ENCODE measurements around the gene PTPRZ1.

The PTPRZ1 gene

DNA sequence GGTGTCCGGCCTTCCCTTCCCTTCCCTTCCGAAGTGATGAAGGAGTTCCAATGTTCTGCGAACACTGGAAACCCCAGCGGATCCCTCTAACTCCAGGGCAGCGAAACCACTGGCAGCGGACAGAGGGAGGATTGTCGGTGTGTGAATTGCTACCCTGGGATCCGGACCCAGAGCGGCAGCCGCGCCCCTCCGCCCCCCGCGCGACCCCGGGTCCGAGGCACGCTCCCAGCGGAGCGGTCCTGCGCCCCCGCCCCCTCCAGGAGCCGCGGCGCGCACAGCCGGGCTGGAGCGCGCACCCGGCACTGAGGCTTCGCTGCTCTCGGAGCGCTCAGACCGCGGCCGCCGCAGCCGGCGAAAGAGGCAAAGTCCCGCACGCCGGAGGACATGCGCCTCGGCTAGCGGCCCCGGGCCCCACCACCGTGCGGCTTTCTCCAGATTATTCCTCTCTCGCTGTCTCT is at the start of gene PTPRZ1:
TSS of gene PTPRZ1 (plus strand) at position 331 of the 458 bp plus-strand sequence. CDS start 339 bp downstream, outside the sequence.
- peak; percentile 9 for ATAC-seq
- peaks cover 0 to 5% of the 10 kb centered on the region in 2 donors for H3K9me3 Mint-ChIP-seq
- peaks cover 52% of the 10 kb centered on the region for H3K27me3 Mint-ChIP-seq
- H3K27ac Mint-ChIP-seq: no peak within 1 kb of the TSS
- DNase-seq: no peak
- H3K4me3 Mint-ChIP-seq: peak within 1 kb of the TSS; percentile 41 to 74
- peaks cover 7% of the 10 kb centered on the region for H3K4me1 Mint-ChIP-seq

DNA sequence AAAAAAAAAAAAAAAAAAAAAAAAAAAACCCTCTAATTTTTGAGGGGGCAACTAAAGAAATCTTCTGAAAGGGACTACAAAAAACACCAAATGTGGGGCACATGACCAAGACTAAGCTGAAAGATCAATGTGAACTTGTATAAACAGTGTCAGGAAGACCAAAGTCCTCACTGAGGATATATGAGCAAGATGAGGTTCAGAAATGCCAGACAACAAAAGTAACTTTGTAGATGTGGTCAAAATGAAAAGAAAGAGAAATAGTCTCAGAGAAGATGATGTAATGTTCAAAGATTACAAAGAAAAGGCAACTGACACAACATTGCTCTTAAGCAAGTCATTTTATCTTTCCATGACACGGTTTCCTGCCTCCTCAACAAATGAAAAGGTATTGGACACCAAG is 48.7 kb upstream of the PTPRZ1 start:
- ATAC-seq (no peak), DNase-seq (no peak)
- Mint-ChIP-seq H3K4me3 (no peak overlapping the region), H3K4me1 (no peaks in the 10 kb centered on the region), H3K27ac (no peak overlapping the region), H3K9me3 (peaks cover 7 to 12% of the 10 kb centered on the region in 2 donors), H3K27me3 (no peaks in the 10 kb centered on the region)

DNA sequence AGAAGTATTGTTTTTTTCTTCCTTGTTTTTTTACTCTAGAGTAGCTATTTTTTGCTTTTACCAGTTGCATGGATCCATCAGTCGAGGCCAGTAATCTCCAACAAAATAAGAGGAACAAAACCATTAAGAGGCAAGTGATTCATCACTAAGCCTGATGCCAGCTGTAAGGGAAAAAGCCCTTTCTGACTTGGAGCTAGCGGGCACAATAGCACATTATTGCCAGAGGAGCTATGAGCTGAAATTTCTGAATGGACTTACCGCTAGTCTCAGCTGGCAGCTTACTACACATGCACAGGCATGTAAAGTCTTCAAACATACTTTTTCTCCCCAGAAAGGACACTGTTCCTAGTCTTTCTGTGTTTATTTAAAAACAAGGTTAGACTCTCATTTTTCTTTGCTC is 41.6 kb upstream of the PTPRZ1 start:
- no peaks in the 10 kb centered on the region for H3K4me1 Mint-ChIP-seq
- no peak overlapping the region for H3K4me3 Mint-ChIP-seq
- no peak for DNase-seq
- H3K27me3 Mint-ChIP-seq: no peaks in the 10 kb centered on the region
- peaks cover 7 to 14% of the 10 kb centered on the region in 2 donors for H3K9me3 Mint-ChIP-seq
- no peak overlapping the region for H3K27ac Mint-ChIP-seq
- ATAC-seq: no peak

DNA sequence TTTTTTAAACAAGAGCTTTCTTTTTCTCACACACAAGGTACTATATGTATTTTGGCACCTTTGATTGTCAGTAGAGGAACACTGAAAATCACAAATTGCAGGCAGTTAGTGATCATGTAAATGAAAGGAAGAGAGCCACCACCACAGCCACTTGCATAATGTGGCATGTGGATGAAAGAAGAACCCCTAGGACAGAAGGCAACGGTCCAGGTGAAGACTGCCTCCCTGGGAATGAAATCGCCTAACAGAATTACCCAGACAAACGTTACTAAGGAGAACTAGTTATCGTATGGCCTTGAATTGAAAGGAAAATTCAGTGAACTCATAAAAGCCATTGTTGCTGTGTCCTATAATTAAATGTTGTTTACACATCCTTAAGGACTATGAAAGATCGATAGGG is 41.2 kb upstream of the PTPRZ1 start:
- Mint-ChIP-seq H3K27ac (no peak overlapping the region), H3K4me1 (no peaks in the 10 kb centered on the region), H3K4me3 (no peak overlapping the region), H3K27me3 (no peaks in the 10 kb centered on the region), H3K9me3 (peaks cover 7 to 14% of the 10 kb centered on the region in 2 donors)
- ATAC-seq (no peak), DNase-seq (no peak)

DNA sequence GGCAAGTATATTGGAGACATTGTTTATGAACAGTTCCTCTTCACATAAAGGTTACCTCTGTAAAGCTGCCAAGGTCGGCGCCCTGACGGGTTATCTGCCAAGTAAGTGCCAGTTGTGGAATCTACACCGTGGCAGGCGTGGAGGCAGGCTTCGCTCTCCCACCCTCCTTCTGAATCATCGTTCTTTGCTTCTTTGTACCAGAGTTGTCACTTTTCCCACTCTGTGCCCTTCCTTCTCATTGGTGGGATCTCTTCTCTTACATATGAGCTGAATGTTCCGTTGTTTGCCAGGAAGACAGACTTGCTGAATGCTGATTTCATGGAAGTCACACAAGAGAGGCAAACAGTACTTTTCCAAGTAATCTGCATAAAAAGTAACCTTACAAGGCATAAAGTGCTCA is 40.6 kb upstream of the PTPRZ1 start:
- Mint-ChIP-seq H3K27ac (no peak overlapping the region), H3K4me1 (no peaks in the 10 kb centered on the region), H3K9me3 (peaks cover 7 to 14% of the 10 kb centered on the region in 2 donors), H3K4me3 (no peak overlapping the region), H3K27me3 (no peaks in the 10 kb centered on the region)
- ATAC-seq (no peak), DNase-seq (no peak)

DNA sequence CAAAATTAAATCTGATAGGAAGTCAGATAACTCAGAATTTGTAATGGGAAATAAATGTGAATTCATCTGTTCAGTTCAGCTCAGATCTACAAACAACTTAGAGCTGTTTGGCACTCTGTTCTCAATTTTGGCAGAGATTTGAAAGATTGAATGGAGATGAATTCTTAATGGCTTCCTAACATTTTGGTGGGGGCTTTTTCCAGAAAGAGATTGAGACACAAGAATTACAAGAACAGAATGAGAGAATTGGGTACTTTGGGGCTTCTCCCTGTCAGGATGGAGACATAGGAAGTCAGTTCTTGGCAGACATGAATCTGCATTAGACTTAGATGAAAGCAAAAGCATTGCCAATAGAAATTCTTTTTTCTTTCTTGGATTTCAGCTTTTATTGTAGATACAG is 39.0 kb upstream of the PTPRZ1 start:
- Mint-ChIP-seq H3K4me3 (no peak overlapping the region), H3K27ac (no peak overlapping the region), H3K9me3 (peaks cover 7 to 8% of the 10 kb centered on the region in 2 donors), H3K4me1 (no peaks in the 10 kb centered on the region), H3K27me3 (no peaks in the 10 kb centered on the region)
- ATAC-seq: no peak
- DNase-seq: no peak

DNA sequence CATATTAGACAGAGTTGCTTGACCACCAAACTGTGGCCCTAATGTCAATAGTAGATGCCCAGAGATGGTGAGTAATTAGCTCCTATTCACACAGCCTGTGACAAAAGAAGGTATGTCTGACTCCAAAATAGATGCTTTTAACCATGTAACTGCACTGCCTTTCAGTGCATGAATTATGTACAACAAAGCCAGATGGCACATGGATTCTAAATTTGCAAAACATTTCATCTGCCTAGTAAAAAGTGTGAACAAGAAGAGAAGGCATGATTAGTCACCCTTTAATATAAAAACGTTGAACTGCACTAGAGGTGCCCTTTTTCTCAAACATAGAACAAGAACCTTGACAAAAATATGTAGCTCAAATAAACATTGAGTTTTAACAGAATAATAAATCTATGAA is 35.5 kb upstream of the PTPRZ1 start:
- Mint-ChIP-seq H3K4me1 (no peaks in the 10 kb centered on the region), H3K4me3 (no peak overlapping the region), H3K27me3 (no peaks in the 10 kb centered on the region), H3K9me3 (peaks cover 0 to 7% of the 10 kb centered on the region in 2 donors), H3K27ac (no peak overlapping the region)
- ATAC-seq: no peak
- no peak for DNase-seq

DNA sequence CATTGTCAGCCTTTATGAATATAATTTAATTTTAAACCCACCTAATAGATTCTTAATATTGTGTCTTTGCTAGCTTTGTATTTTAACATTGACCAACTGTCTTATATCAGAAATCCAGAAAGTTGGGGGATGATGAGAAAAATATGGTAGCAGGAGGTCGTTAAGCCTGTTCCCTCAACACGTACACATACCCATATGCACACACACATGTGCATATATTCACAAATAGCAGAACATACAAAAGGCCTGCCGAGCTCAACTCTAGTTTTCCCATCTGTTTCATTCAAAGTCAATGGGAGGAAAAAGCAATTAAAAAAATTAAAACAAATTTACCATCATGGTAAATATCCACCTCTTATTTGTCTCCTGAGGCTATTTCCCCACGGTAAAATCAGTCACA is 25.9 kb upstream of the PTPRZ1 start:
- Mint-ChIP-seq H3K27ac (no peak overlapping the region), H3K9me3 (peaks cover 14 to 20% of the 10 kb centered on the region in 2 donors), H3K4me3 (no peak overlapping the region), H3K27me3 (no peaks in the 10 kb centered on the region), H3K4me1 (no peaks in the 10 kb centered on the region)
- no peak for ATAC-seq
- DNase-seq: no peak

DNA sequence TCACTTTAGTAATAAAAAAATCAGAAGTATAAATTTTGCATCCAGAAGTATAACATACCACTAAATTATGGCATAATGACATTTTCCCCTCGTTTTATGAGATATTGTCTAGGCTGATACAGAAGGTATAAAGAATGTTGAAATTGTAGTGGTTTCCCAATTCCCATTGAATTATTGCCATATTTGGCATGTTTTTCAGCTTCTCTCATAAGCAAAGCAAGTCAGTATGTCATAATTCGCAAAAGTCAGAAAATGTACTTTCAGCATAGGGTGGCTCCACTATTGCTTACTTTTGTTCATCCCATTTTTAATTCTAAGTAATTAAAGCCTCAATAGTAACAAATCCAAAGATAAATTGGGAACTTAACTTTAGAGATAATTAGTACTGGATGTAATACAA is 19.7 kb upstream of the PTPRZ1 start:
- no peak overlapping the region for H3K4me3 Mint-ChIP-seq
- peaks cover 18 to 22% of the 10 kb centered on the region in 2 donors for H3K9me3 Mint-ChIP-seq
- no peaks in the 10 kb centered on the region for H3K27me3 Mint-ChIP-seq
- ATAC-seq (no peak), DNase-seq (no peak)
- H3K27ac Mint-ChIP-seq: no peak overlapping the region
- H3K4me1 Mint-ChIP-seq: no peaks in the 10 kb centered on the region

DNA sequence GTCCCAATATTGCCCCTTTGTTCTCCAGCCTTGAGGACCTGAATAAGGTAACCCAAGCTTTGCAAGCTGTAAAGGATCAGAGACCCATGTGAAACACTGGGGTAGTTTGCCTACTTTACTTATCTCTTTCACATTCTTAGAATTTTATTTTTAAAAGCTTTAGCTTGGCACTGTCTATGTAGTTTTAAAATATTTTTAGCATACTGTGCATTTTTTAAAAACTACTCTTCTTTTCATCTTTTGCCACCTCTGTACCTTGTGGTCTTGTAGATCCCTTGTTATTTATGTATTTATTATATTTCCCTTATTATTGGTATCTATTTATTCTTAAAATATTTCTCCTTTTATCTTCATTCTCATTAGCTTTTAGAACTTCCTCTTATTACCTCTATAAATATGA is 12.0 kb upstream of the PTPRZ1 start:
- Mint-ChIP-seq H3K4me3 (no peak overlapping the region), H3K27me3 (no peaks in the 10 kb centered on the region), H3K9me3 (peaks cover 0 to 9% of the 10 kb centered on the region in 2 donors), H3K4me1 (no peaks in the 10 kb centered on the region), H3K27ac (no peak overlapping the region)
- DNase-seq: no peak
- no peak for ATAC-seq

DNA sequence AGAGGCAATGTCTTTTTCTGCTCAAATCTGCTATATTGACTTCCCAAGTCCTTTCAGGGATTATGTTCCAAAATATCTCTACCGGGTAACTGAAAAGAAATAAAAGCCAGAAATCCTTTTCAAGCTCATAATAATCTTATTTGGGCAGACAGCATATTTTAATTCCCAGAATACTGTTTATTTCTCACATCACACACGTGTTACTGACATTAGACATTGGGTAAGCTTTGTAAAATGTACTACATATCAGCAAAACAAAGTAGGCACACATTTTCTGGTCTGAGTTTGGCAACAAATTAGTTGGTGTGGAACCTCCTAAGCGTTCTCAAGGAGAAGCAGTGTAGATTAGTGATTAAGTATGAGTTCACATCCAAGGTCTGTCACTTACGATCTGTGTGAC is 10.4 kb upstream of the PTPRZ1 start:
- H3K4me1 Mint-ChIP-seq: no peaks in the 10 kb centered on the region
- H3K27me3 Mint-ChIP-seq: no peaks in the 10 kb centered on the region
- no peak overlapping the region for H3K27ac Mint-ChIP-seq
- DNase-seq (no peak), ATAC-seq (no peak)
- H3K9me3 Mint-ChIP-seq: peaks cover 0 to 5% of the 10 kb centered on the region in 2 donors
- H3K4me3 Mint-ChIP-seq: no peak overlapping the region

DNA sequence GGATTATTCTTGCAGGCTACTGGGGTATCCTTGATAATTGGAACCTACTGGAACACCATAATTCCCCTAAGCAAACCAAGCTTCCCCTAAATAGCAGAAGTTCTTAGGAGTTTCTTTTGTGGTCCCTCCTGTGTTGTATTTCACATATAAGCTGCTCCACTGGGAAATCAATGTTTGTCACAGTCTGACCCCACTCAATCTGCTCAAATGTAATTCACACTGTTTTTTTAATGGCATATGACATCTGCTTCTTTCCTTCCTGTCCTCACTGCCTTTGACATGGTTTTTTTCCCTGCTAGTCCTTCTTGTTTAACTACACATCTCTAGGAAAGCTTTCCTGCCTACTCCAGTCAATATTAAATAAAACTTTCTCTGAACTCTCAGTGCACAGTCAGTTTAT is 1.8 kb upstream of the PTPRZ1 start:
- Mint-ChIP-seq H3K4me1 (peaks cover 7% of the 10 kb centered on the region), H3K4me3 (no peak overlapping the region), H3K27me3 (peaks cover 52% of the 10 kb centered on the region), H3K27ac (no peak overlapping the region), H3K9me3 (peaks cover 0 to 10% of the 10 kb centered on the region in 2 donors)
- no peak for ATAC-seq
- DNase-seq: no peak

DNA sequence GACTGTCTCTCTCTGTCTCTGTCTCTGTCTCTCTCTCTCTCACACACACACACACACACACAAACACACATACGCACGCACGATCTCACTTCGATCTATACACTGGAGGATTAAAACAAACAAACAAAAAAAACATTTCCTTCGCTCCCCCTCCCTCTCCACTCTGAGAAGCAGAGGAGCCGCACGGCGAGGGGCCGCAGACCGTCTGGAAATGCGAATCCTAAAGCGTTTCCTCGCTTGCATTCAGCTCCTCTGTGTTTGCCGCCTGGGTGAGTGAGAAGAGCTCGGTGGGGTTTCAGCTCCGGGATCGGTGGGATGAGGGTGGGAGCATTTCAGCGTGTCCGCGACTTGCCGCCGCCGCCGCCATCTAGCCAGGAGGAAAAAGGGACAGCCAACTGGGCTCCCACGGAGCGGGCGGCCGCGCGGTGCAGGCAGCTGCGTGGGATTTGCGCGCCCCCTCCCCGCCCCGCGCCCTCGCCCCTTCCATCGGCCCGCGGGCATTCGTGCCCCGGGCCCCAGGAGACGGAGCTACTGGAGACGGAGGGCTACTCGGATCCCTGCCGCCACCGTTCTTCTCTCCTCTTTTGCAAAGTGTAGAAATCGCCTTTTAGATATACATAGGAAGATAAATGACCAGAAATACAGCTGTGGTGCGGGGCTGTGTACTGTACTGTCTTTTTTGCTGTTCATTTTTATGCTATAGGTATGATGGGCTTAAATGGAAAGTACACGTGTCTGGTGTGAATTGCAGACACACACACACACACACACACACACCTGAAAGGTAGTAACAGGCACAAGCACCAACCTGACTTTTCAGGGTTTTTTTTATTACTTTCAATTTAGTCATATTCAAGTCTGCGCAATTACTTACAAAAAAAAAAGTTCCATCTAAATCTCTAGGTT is 581 bp downstream of the PTPRZ1 start:
- Mint-ChIP-seq H3K4me1 (peaks cover 7% of the 10 kb centered on the region), H3K27ac (no peak overlapping the region), H3K9me3 (peaks cover 0 to 5% of the 10 kb centered on the region in 2 donors), H3K4me3 (peak overlapping the region; percentile 41 to 74), H3K27me3 (peaks cover 52% of the 10 kb centered on the region)
- no peak for ATAC-seq
- no peak for DNase-seq

DNA sequence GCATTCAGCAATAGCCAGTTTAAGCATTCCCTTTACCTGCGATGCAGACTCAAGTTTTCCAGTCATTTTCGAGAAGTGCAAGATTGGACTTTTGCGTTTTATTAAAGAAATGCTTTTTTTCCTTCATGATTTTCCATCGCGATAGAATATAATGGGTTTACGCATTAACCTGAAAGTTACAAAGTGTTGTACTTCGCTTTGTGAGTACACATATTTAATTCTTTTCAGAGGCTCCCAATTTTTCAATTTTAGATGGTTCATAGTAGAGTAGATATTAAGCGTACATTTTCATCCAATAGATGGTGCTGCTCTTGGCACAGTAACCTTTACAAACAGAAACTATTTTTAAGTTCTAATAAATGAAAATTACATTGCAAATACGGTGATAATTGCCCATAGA is 1.3 kb downstream of the PTPRZ1 start:
- no peak for ATAC-seq
- peaks cover 52% of the 10 kb centered on the region for H3K27me3 Mint-ChIP-seq

DNA sequence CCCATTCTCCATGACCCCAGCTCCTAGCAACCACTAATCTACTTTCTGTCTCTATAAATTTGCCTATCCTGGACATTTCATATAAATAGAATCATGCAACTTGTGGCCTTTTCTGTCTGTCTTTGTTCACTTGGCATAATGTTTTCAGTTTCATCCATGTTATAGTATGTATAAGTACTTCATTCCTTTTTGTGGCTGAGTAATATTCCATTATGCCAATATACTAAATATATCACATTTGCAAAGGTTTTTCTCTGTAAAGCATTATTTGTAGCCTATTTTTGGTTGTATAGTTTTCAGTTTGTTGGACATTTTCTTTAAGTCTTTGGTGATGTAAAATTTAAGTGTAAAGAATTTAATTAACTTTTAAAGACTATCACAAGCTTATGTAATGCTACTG is 2.2 kb downstream of the PTPRZ1 start:
- Mint-ChIP-seq H3K27ac (no peak overlapping the region), H3K27me3 (peaks cover 52% of the 10 kb centered on the region), H3K9me3 (peaks cover 0 to 5% of the 10 kb centered on the region in 2 donors), H3K4me1 (peaks cover 7% of the 10 kb centered on the region), H3K4me3 (no peak overlapping the region)
- no peak for DNase-seq
- ATAC-seq: no peak

More for the DNA sequence above, 1.3 kb downstream of the PTPRZ1 start:
- DNase-seq: no peak
- Mint-ChIP-seq H3K4me1 (peaks cover 7% of the 10 kb centered on the region), H3K27ac (no peak overlapping the region), H3K9me3 (peaks cover 0 to 5% of the 10 kb centered on the region in 2 donors), H3K4me3 (no peak overlapping the region)

DNA sequence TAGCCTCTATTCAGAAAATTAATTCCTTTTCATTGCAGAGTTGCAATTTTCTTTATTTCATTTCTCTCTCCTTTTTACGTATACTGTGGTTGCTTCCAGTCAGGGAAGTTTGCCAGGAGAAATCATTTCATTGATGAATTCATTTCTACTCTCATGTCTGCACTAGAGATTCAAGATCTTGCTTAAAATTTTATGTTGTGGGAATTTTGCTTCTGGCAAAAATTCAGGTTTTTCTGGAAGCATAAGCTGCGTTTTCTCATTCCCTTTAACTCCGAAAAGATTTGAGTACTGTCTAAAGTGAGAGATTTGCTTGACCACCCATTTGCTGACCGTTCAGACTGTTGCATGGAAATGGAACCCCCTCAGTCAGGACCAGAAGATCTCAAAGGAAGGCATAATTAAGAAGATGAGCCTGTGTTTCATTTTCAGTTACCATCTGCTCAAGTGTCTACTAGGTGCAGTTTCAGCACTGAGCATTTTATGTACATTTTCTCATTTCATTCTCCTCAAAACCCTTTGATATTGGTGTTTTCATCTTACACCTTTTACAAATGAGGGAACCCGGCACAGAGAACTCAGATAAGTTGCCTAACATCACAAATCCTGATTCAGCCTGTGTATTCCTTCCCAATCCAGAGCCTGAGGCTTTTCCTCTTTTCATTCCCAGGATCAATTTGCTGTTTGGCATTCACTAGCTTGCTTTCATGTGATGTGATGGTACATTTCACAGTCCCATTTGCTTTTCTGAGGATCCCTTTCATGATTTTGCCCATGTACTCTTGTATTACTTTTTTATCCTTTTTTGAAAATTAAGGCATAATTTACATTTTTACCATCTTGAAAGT is 3.9 kb downstream of the PTPRZ1 start:
- Mint-ChIP-seq H3K9me3 (peaks cover 0 to 5% of the 10 kb centered on the region in 2 donors), H3K27ac (no peak overlapping the region), H3K27me3 (peaks cover 36% of the 10 kb centered on the region), H3K4me3 (no peak overlapping the region), H3K4me1 (peaks cover 7% of the 10 kb centered on the region)
- DNase-seq: no peak
- ATAC-seq: no peak
